Left ventricle myocardium inferior (tissue), 1 donor: ENCODE results near the gene MYO18B. TPM values are rescaled to one million over a fixed set of nuclear protein-coding genes. Genes with fewer than 3 reads are reported as not detected.

Source experiments
- DNase-seq: peaks from one replicate; pipeline ENCODE4 v3.0.0-alpha.2; 2020
- H3K27ac ChIP-seq: fragments of 200-600 bp; replicated peaks from 2 replicates; pipeline ENCODE4 v1.8.0; 2021
- H3K27me3 ChIP-seq: fragments of 200-600 bp; 2 replicates; pipeline ENCODE4 v1.8.0; 2021; ENCODE audit warnings: low read depth
- H3K36me3 ChIP-seq: fragments of 200-600 bp; 2 replicates; pipeline ENCODE4 v1.8.0; 2021
- H3K4me1 ChIP-seq: fragments of 200-600 bp; 2 replicates; pipeline ENCODE4 v1.8.0; 2021
- H3K4me3 ChIP-seq: fragments of 200-600 bp; 2 replicates; pipeline ENCODE4 v1.8.0; 2021; ENCODE audit warnings: mild to moderate bottlenecking, moderate library complexity
- H3K9me3 ChIP-seq: fragments of 200-600 bp; replicated peaks from 2 replicates; pipeline ENCODE4 v1.8.0; 2021
- intact Hi-C: fragments of 100-400 bp; cut with micrococcal nuclease; formaldehyde crosslinking; loops from one replicate; pipeline ENCODE4 v1.11.0; 2022
- total RNA-seq: library from RNA; stranded (reverse); fragmentation: NEBNext Ultra II Directional; extraction: Animal tissue kit (Norgen Biotek cat#: 25700); gene quantifications from one replicate; pipeline ENCODE4 v1.2.1, GENCODE V29; 2021
- TF ChIP-seq, protein P1 (sequence below): fragments of 200-600 bp; IDR thresholded peaks from 2 replicates; pipeline ENCODE4 v1.8.0; 2021; ENCODE audit warnings: antibody characterized with exemption, mild to moderate bottlenecking, borderline replicate concordance
- donor health status: DM: no; HTN: yes; CAD: no; lungs with severe emphysema.

MYO18B gene
- total RNA-seq, 1 donor from 2014 or later: 163 TPM

DNA sequence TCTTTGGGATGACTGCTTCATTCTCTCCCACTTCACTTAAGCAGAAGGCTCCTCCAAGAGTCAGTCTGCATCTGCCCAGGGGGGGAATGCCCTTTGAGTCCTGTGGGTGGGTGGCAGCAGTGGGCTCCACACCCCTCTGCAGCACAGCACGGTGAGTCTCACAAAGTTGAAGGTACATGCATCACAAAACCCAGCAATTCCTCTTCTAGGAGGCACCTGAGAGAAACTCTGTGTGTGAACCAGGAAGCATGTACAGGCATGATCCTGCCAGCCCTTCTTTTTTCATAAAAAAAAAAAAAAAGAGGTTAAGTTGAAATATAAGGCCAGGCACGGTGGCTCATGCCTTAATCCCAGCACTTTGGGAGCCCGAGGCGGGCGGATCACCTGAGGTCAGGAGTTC lies 87.2 kb downstream of the MYO18B start:
- Histone ChIP-seq H3K4me3 (no peak overlapping the region), H3K36me3 (peaks cover 73% of the 10 kb centered on the region), H3K4me1 (peaks cover 39% of the 10 kb centered on the region), H3K9me3 (peaks cover 9% of the 10 kb centered on the region), H3K27me3 (no peaks in the 10 kb centered on the region), H3K27ac (no peak overlapping the region)
- intact Hi-C loops: no loop called here
- DNase-seq: no peak
- TF ChIP-seq, protein P1, sequence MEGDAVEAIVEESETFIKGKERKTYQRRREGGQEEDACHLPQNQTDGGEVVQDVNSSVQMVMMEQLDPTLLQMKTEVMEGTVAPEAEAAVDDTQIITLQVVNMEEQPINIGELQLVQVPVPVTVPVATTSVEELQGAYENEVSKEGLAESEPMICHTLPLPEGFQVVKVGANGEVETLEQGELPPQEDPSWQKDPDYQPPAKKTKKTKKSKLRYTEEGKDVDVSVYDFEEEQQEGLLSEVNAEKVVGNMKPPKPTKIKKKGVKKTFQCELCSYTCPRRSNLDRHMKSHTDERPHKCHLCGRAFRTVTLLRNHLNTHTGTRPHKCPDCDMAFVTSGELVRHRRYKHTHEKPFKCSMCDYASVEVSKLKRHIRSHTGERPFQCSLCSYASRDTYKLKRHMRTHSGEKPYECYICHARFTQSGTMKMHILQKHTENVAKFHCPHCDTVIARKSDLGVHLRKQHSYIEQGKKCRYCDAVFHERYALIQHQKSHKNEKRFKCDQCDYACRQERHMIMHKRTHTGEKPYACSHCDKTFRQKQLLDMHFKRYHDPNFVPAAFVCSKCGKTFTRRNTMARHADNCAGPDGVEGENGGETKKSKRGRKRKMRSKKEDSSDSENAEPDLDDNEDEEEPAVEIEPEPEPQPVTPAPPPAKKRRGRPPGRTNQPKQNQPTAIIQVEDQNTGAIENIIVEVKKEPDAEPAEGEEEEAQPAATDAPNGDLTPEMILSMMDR: no peak

DNA sequence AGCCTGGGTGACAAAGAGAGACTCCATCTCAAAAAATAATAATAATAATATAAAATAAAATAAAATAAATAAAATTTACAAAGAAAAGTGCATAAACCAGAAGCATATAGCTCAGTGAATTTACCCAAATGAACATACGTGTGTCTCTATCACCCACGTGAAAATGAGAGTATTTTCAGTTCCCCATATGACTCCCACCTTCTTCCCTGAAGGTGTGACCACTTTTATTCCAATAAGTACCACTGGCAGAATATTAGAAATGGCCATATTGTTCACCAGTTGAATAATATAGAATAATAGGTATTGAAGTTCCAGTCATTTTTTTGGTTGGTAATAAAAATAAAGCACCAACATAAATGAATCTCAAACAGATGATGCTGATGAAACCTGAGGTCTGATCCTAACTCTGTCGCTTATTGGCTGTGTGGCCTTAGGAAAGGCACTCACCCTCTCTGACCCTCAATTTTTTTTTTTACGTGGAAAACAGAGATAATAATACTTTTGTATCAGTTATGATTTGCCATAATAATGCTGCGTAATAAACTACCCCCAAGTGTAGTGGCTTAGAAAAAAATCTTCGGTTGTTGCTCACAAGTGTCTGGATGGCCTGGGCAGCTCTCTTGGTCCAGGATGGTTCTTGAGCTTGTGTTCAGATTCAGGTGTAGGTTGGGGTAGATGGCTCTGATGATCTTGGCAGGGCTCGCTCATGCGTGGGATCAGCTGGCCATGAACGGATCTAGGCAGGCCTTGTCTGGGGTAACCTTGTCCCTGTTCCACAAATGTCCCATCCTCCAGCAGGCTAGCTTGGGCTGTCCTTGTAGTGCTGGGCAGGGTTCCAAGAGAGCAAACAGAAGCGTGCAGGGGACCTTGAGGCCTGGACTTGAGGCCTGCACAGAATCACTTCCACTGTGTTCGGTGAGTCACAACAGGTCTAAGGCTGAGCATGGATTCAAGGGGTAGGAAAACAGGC lies 88.1 kb downstream of the MYO18B start:
- peak; percentile 35 for DNase-seq
- intact Hi-C loops: no loop called here
- Histone ChIP-seq H3K27me3 (no peaks in the 10 kb centered on the region), H3K9me3 (peaks cover 9% of the 10 kb centered on the region), H3K4me3 (no peak overlapping the region), H3K4me1 (peaks cover 39% of the 10 kb centered on the region), H3K36me3 (peaks cover 70% of the 10 kb centered on the region), H3K27ac (peak overlapping the region; percentile 55)
- TF ChIP-seq, protein P1: no peak

DNA sequence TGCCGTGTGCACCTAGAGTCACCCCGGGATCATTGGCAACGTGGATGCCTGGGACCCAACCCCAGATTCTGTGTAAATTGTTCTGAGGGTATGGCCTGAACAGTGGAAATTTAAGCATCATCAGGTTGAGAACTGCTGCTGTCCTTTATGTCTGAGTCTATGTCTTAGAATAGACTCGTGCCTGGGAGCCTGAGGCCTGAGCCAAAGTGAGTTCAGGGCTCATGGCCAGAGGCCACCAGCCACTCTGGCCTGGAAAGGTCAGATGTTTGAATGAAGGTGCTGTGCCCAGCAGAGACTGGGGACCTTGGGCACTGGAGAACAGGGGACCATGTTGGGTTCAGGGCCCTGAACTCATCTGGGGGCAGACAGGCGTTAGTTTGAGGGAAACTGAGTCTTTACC lies 91.1 kb downstream of the MYO18B start:
- Histone ChIP-seq H3K4me1 (peaks cover 49% of the 10 kb centered on the region), H3K4me3 (no peak overlapping the region), H3K36me3 (peaks cover 53% of the 10 kb centered on the region), H3K27me3 (no peaks in the 10 kb centered on the region), H3K27ac (peak overlapping the region; percentile 63), H3K9me3 (peaks cover 9% of the 10 kb centered on the region)
- peak; percentile 28 for DNase-seq
- intact Hi-C loops: no loop called here
- TF ChIP-seq, protein P1: no peak

DNA sequence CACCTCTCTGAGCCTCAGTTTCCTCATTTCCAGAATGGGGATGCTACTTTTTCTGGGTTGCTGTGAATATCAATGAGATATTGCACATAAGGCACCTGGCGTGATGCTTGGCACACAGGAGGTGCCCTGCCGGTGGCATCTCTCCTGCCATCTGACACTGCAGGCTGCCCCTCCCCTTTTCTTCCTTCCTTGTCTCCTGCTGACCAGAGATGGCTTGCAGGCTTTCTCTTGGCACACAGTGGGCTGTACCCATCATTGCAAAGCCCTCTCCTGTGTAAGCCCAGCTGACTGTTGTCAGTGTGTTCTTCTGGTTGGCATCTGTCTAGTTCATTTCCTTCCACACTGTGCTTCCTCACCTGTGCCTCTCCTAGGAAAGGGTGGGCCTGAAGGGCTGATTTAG lies 91.7 kb downstream of the MYO18B start:
- DNase-seq: no peak
- peaks cover 49% of the 10 kb centered on the region for H3K4me1 ChIP-seq
- peak overlapping the region; percentile 63 for H3K27ac ChIP-seq
- TF ChIP-seq, protein P1: no peak
- no peak overlapping the region for H3K4me3 ChIP-seq
- peaks cover 9% of the 10 kb centered on the region for H3K9me3 ChIP-seq
- H3K27me3 ChIP-seq: no peaks in the 10 kb centered on the region
- intact Hi-C loops: no loop called here
- H3K36me3 ChIP-seq: peaks cover 47% of the 10 kb centered on the region

DNA sequence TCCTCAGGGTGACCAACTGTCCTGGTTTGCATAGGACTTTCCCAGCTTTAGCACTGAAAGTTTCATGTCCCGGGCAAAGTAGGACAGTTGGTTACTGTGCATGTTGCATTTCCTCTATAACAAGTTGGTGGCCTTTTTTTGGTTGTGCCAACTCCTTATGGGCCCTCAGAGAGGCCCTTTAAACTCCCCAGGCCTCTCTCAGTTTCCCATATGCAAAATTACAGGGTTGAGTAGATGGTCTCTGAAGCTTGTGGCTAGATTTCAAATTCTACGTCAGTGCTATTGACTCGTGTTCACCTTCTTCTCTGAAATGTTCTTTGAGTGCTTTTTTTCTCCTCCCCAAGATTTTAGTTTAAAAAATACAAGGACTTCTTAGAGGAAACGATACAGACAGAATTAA lies 92.5 kb downstream of the MYO18B start:
- intact Hi-C loops: no loop called here
- DNase-seq: no peak
- Histone ChIP-seq H3K4me3 (no peak overlapping the region), H3K27ac (no peak overlapping the region), H3K27me3 (no peaks in the 10 kb centered on the region), H3K36me3 (peaks cover 39% of the 10 kb centered on the region), H3K9me3 (peaks cover 9% of the 10 kb centered on the region), H3K4me1 (peaks cover 56% of the 10 kb centered on the region)
- TF ChIP-seq, protein P1: no peak
